IMR-90 (cell line): Measurements from ENCODE around the gene TBXAS1. TPM values are rescaled to one million over a fixed set of nuclear protein-coding genes. Genes with fewer than 3 reads are reported as not detected.
"Not testable (repeated sequence)": the region's sequence is repeated elsewhere in the genome, so short reads cannot be mapped to it uniquely, and the experiment has no call there.

Experiments
- ATAC-seq: fragments of 200-7000 bp; cut with Tn5 transposase; 2 replicates; pipeline ENCODE4 v1.9.1; 2020; ENCODE audit warnings: low read depth, mild to moderate bottlenecking, moderate library complexity
- BruUV-seq: library from RNA; stranded (reverse); fragments of 400-500 nt; replicated peaks from 2 replicates; lab custom pipeline; 2021; lab: Mats Ljungman, UMichigan
- CTCF ChIA-PET: fragments of 300-600 bp; formaldehyde crosslinking; extraction: SDS; loops from one replicate; lab custom pipeline; 2021; ENCODE audit warnings: antibody characterized with exemption; lab: Yijun Ruan, JAX
- POLR2A ChIA-PET: fragments of 300-600 bp; sonication (Branson Sonifier 250); formaldehyde crosslinking; loops from one replicate; lab custom pipeline; 2022; ENCODE audit warnings: antibody characterized with exemption; ENCODE audit not compliant: unreplicated experiment; lab: Charles Lee
- DNase-seq: peaks from one replicate; pipeline ENCODE4 v3.0.0; 2013
- H2AFZ ChIP-seq: replicated peaks from 2 replicates; pipeline ENCODE3; 2013; ENCODE audit warnings: low read length, mild to moderate bottlenecking; ENCODE audit not compliant: poor library complexity
- H2AK5ac ChIP-seq: 2 replicates; pipeline ENCODE4 v1.6.1; 2013; ENCODE audit warnings: low read depth, low read length, inconsistent platforms
- H2AK9ac ChIP-seq: replicated peaks from 2 replicates; pipeline ENCODE3; 2013; ENCODE audit warnings: mild to moderate bottlenecking, low read depth, low read length, moderate library complexity; ENCODE audit not compliant: poor library complexity
- H2BK120ac ChIP-seq: 2 replicates; pipeline ENCODE4 v1.6.1; 2013; ENCODE audit warnings: low read depth, low read length, inconsistent platforms
- H2BK15ac ChIP-seq: 3 replicates; pipeline ENCODE4 v1.6.1; 2013; ENCODE audit warnings: low read depth, low read length, inconsistent platforms
- H2BK20ac ChIP-seq: 2 replicates; pipeline ENCODE4 v1.6.1; 2013; ENCODE audit warnings: low read depth, mild to moderate bottlenecking, inconsistent platforms, low read length, moderate library complexity
- H2BK5ac ChIP-seq: 2 replicates; pipeline ENCODE4 v1.6.1; 2013; ENCODE audit warnings: mild to moderate bottlenecking, low read depth, low read length, inconsistent platforms; ENCODE audit not compliant: poor library complexity, severe bottlenecking
- H3K14ac ChIP-seq: replicated peaks from 2 replicates; pipeline ENCODE4 v1.6.1; 2013; ENCODE audit warnings: low read depth, low read length, inconsistent platforms
- H3K18ac ChIP-seq: 2 replicates; pipeline ENCODE4 v1.6.1; 2013; ENCODE audit warnings: low read depth, low read length, control low read depth
- H3K23ac ChIP-seq: 2 replicates; pipeline ENCODE4 v1.6.1; 2013; ENCODE audit warnings: low read depth, low read length, inconsistent platforms
- H3K27ac ChIP-seq: 2 replicates; pipeline ENCODE4 v1.5.1; 2013; ENCODE audit warnings: mild to moderate bottlenecking, control low read depth, low read length; ENCODE audit not compliant: insufficient read depth
- H3K27me3 ChIP-seq: 2 replicates; pipeline ENCODE4 v1.6.1; 2013; ENCODE audit warnings: low read length; ENCODE audit not compliant: control insufficient read depth, insufficient read depth
- H3K36me3 ChIP-seq: 2 replicates; pipeline ENCODE4 v1.6.1; 2013; ENCODE audit warnings: low read length, mixed read lengths; ENCODE audit not compliant: control insufficient read depth, insufficient read depth
- H3K4ac ChIP-seq: 2 replicates; pipeline ENCODE4 v1.6.1; 2013; ENCODE audit warnings: low read depth, low read length, inconsistent platforms
- H3K4me1 ChIP-seq: 2 replicates; pipeline ENCODE4 v1.6.1; 2013; ENCODE audit warnings: low read length, mixed read lengths; ENCODE audit not compliant: control insufficient read depth, insufficient read depth
- H3K4me2 ChIP-seq: 2 replicates; pipeline ENCODE4 v1.6.1; 2013; ENCODE audit warnings: low read depth, mild to moderate bottlenecking, control low read depth, low read length, moderate library complexity
- H3K4me3 ChIP-seq: 2 replicates; pipeline ENCODE4 v1.5.1; 2013; ENCODE audit warnings: low read depth, mild to moderate bottlenecking, control low read depth, low read length, moderate library complexity; ENCODE audit not compliant: insufficient read depth
- H3K56ac ChIP-seq: 2 replicates; pipeline ENCODE4 v1.6.1; 2013; ENCODE audit warnings: low read length, inconsistent platforms; ENCODE audit not compliant: insufficient read depth; ENCODE audit errors: extremely low read depth
- H3K79me1 ChIP-seq, 2 experiments: 2 replicates each; pipeline ENCODE4 v1.6.1; 2013; ENCODE audit warnings: low read length in 2 of 2, inconsistent platforms in 1 of 2, low read depth in 1 of 2
- H3K9ac ChIP-seq: 2 replicates; pipeline ENCODE4 v1.6.1; 2013; ENCODE audit warnings: low read depth, low read length, control low read depth
- H3K9me1 ChIP-seq: 2 replicates; pipeline ENCODE4 v1.6.1; 2013; ENCODE audit warnings: low read length, inconsistent platforms; ENCODE audit not compliant: insufficient read depth
- H3K9me3 ChIP-seq: 2 replicates; pipeline ENCODE4 v1.6.1; 2013; ENCODE audit warnings: low read length; ENCODE audit not compliant: control insufficient read depth, insufficient read depth
- H4K20me1 ChIP-seq: 2 replicates; pipeline ENCODE4 v1.6.1; 2013; ENCODE audit warnings: low read length, inconsistent platforms; ENCODE audit not compliant: insufficient read depth
- H4K5ac ChIP-seq: 2 replicates; pipeline ENCODE4 v1.6.1; 2013; ENCODE audit warnings: mild to moderate bottlenecking, low read depth, low read length, control low read depth
- H4K8ac ChIP-seq, 2 experiments: 2 replicates each; pipeline ENCODE4 v1.6.1; 2013; ENCODE audit warnings: low read depth in 2 of 2, low read length in 2 of 2, control low read depth in 1 of 2, inconsistent platforms in 1 of 2
- H4K91ac ChIP-seq: 2 replicates; pipeline ENCODE4 v1.6.1; 2013; ENCODE audit warnings: low read depth, low read length, inconsistent platforms; ENCODE audit not compliant: insufficient read depth
- WGBS, 2 experiments: methylation state at CpG; one replicate each; pipeline versions ENCODE4 v1.1.5 to v1.1.7; 2013; ENCODE audit warnings: missing lambda C conversion rate in 2 of 2; ENCODE audit not compliant: insufficient read length in 1 of 2; ENCODE audit errors: extremely low coverage in 2 of 2; 5-methylcytosine and 5-hydroxymethylcytosine counted together
- dilution Hi-C: fragments of 300-500 bp; cut with HindIII; formaldehyde crosslinking; loops from one replicate; pipeline ENCODE4 v1.14.3; 2018; ENCODE audit warnings: low sequenced_read_pairs; ENCODE audit not compliant: unreplicated experiment
- in situ Hi-C: fragments of 300-500 bp; cut with MboI; formaldehyde crosslinking; loops from 3 replicates; pipeline ENCODE4 v1.14.3; 2019; ENCODE audit warnings: low sequenced_read_pairs, inconsistent platforms, mixed read lengths
- intact Hi-C: fragments of 100-400 bp; cut with micrococcal nuclease; formaldehyde crosslinking; loops from 2 replicates; pipeline ENCODE4 v1.10.0; 2022
- polyA plus RNA-seq, 3 experiments: library from polyadenylated mRNA; depleted of rRNA; stranded (reverse); fragments of >200 nt; gene quantifications; 2 replicates each; pipeline ENCODE4 v1.2.3, GENCODE V29; 2012; ENCODE audit warnings: low replicate concordance in 1 of 3
- total RNA-seq: library from RNA; depleted of rRNA; stranded (reverse); fragments of >200 nt; gene quantifications from 2 replicates; pipeline ENCODE4 v1.2.3, GENCODE V29; 2012

Gene TBXAS1
- total and polyA plus RNA-seq, 2 of the 4 experiments (the other 2 are of a cell fraction): 5.9 to 10.8 TPM

- H3K27ac ChIP-seq, H3K27me3 ChIP-seq, H2AK5ac ChIP-seq, H2BK20ac ChIP-seq, H2BK120ac ChIP-seq, POLR2A ChIA-PET, H4K20me1 ChIP-seq, CTCF ChIA-PET, H3K9me3 ChIP-seq, H3K4me3 ChIP-seq, H3K14ac ChIP-seq, H3K23ac ChIP-seq, in situ Hi-C loops, H2AFZ ChIP-seq, H2BK5ac ChIP-seq, BruUV-seq, H4K8ac ChIP-seq, H4K5ac ChIP-seq, H3K18ac ChIP-seq, H3K4me1 ChIP-seq, dilution Hi-C loops, H3K4ac ChIP-seq, intact Hi-C loops, H2AK9ac ChIP-seq, ATAC-seq, H2BK15ac ChIP-seq, H3K9me1 ChIP-seq, H3K4me2 ChIP-seq, H4K91ac ChIP-seq, DNase-seq, H3K56ac ChIP-seq, H3K36me3 ChIP-seq, H3K9ac ChIP-seq, H3K79me1 ChIP-seq: not testable (repeated sequence)
- WGBS, 2 experiments: 100% methylated on average over 3 of the region's 4 CpGs; no CpG with 5 or more reads in 1 of the 2 experiments
Observed at GRCh38 chr7:139837291-139837690, 8.2 kb downstream of the TBXAS1 start.
